Activated naive CD8-positive, alpha-beta T cell (primary cell): ENCODE measurements around the gene TMEM184C.

ENCODE experiments used
- H3K27ac Mint-ChIP-seq: one replicate; pipeline ENCODE4 v1.8.0; 2021; ENCODE audit warnings: mixed read lengths
- H3K27me3 Mint-ChIP-seq: one replicate; pipeline ENCODE4 v1.8.0; 2021; ENCODE audit warnings: mixed read lengths
- H3K36me3 Mint-ChIP-seq: one replicate; pipeline ENCODE4 v1.8.0; 2021; ENCODE audit warnings: mixed read lengths
- H3K4me1 Mint-ChIP-seq: one replicate; pipeline ENCODE4 v1.8.0; 2021; ENCODE audit warnings: low read depth, mixed read lengths
- H3K4me3 Mint-ChIP-seq: one replicate; pipeline ENCODE4 v1.8.0; 2021; ENCODE audit warnings: mild to moderate bottlenecking, mixed read lengths
- H3K9me3 Mint-ChIP-seq: one replicate; pipeline ENCODE4 v1.8.0; 2021; ENCODE audit warnings: low read depth, mixed read lengths

The TMEM184C gene

GRCh38 chr4:147617173-147617840 lies at the start of gene TMEM184C:
Gene TMEM184C, plus strand, starts transcription at chr4:147617397. Its CDS starts 560 bp downstream, at chr4:147617957.
- Mint-ChIP-seq H3K4me3 (peak within 1 kb of the TSS; percentile 95), H3K9me3 (no peaks in the 10 kb centered on the region), H3K27ac (peak within 1 kb of the TSS; percentile 90), H3K4me1 (peaks cover 32% of the 10 kb centered on the region), H3K27me3 (peaks cover 3% of the 10 kb centered on the region), H3K36me3 (peaks cover 7% of the 10 kb centered on the region)

GRCh38 chr4:147570616-147571015 lies 46.6 kb upstream of the TMEM184C start:
- peaks cover 7% of the 10 kb centered on the region for H3K27me3 Mint-ChIP-seq

DNA sequence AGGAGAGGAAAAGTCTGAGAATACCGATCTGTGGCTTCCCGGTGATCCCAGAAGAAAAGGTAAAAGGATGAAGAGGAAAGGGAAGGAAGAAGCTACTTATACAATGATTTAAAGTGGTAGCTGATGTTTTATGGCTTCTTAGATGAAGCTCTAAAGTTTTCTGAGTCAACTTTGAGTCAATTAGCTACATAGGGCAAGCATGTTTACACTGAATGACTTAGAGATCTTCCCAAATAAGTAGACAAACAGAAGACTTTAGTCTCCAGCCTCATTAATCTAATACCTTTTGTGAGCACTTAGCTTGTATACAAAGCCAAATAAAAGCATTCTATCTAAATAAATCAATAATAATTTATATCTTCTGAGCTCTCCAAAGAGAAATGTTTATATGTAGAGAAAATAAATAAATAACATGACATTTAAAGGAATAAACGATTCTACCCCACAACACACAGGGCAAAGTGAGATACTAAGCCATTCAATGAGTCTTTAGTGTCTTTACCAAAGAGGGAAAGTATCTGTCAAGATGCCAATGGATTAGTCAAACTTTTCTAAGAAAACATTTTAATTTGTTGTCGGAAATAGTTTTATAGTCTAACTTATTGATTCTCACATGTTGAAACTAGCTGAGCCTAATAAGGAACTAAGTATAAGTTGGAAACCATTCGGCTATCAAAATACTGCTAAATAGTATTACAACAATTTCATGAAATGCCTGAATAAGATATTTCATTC lies 46.0 kb upstream of the TMEM184C start:
- no peak overlapping the region for H3K4me3 Mint-ChIP-seq
- H3K27me3 Mint-ChIP-seq = peaks cover 8% of the 10 kb centered on the region
- no peak overlapping the region for H3K27ac Mint-ChIP-seq
- H3K36me3 Mint-ChIP-seq = no peaks in the 10 kb centered on the region
- H3K4me1 Mint-ChIP-seq = no peaks in the 10 kb centered on the region
- no peaks in the 10 kb centered on the region for H3K9me3 Mint-ChIP-seq

More at GRCh38 chr4:147570616-147571015, 46.6 kb upstream of the TMEM184C start:
- H3K4me1 Mint-ChIP-seq = no peaks in the 10 kb centered on the region
- H3K4me3 Mint-ChIP-seq = no peak overlapping the region
- H3K27ac Mint-ChIP-seq = no peak overlapping the region
- no peaks in the 10 kb centered on the region for H3K36me3 Mint-ChIP-seq
- no peaks in the 10 kb centered on the region for H3K9me3 Mint-ChIP-seq

- no peaks in the 10 kb centered on the region for H3K4me1 Mint-ChIP-seq
- no peak overlapping the region for H3K27ac Mint-ChIP-seq
- H3K9me3 Mint-ChIP-seq = no peaks in the 10 kb centered on the region
- no peak overlapping the region for H3K4me3 Mint-ChIP-seq
- H3K36me3 Mint-ChIP-seq = no peaks in the 10 kb centered on the region
- H3K27me3 Mint-ChIP-seq = peaks cover 1% of the 10 kb centered on the region
Observed at GRCh38 chr4:147576084-147576483, 41.1 kb upstream of the TMEM184C start.

- Mint-ChIP-seq H3K4me3 (no peak overlapping the region), H3K4me1 (no peaks in the 10 kb centered on the region), H3K27me3 (peaks cover 1% of the 10 kb centered on the region), H3K36me3 (no peaks in the 10 kb centered on the region), H3K27ac (no peak overlapping the region), H3K9me3 (no peaks in the 10 kb centered on the region)
Observed at GRCh38 chr4:147578051-147578476, 39.1 kb upstream of the TMEM184C start.

- Mint-ChIP-seq H3K27me3 (peaks cover 1% of the 10 kb centered on the region), H3K9me3 (no peaks in the 10 kb centered on the region), H3K4me1 (no peaks in the 10 kb centered on the region), H3K36me3 (no peaks in the 10 kb centered on the region), H3K4me3 (no peak overlapping the region), H3K27ac (no peak overlapping the region)
Observed at GRCh38 chr4:147578593-147578992, 38.6 kb upstream of the TMEM184C start.

- Mint-ChIP-seq H3K4me3 (no peak overlapping the region), H3K36me3 (peaks cover 5% of the 10 kb centered on the region), H3K4me1 (no peaks in the 10 kb centered on the region), H3K27ac (no peak overlapping the region), H3K27me3 (peaks cover 4% of the 10 kb centered on the region), H3K9me3 (peaks cover 2% of the 10 kb centered on the region)
Observed at GRCh38 chr4:147580396-147580795, 36.8 kb upstream of the TMEM184C start.

DNA sequence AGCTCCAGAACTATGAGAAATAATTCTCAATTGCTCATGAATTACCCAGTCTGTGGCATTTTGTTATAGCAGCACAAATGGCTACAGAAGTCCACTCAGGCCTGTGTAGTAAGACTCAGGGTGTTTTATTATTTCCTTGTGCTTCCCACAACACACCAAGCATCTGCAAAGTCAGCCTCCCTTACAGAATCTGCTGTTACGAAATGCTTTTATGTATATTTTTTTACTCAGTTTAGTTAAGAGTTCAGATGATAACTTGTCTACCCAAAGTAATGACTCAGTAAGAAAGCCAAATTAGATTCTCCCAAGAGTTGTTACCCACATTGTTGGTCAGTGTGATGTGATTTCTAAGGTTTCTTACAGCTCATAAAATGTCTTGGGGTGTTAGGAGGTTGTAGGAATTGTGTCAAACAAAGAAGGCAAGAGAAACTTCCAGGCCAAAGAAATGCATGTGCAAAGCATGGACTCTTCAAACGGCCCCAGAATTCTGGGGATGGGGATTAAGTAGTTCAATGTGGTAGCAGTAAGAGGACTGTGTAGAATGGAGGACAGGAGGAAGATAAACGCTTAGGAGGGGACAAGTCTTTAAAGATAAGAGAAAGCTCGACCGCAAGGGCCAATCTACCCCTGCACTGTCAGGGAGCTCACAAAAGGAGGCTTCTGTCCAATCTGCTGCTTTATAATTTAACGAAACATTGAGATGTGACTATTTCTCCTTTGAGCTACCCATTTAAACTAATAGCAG lies 35.4 kb upstream of the TMEM184C start:
- H3K4me3 Mint-ChIP-seq = no peak overlapping the region
- H3K27ac Mint-ChIP-seq = no peak overlapping the region

GRCh38 chr4:147582386-147583060 lies 34.7 kb upstream of the TMEM184C start:
- H3K27me3 Mint-ChIP-seq = peaks cover 3% of the 10 kb centered on the region
- peaks cover 5% of the 10 kb centered on the region for H3K9me3 Mint-ChIP-seq
- no peak overlapping the region for H3K4me3 Mint-ChIP-seq
- H3K4me1 Mint-ChIP-seq = no peaks in the 10 kb centered on the region
- H3K36me3 Mint-ChIP-seq = peaks cover 7% of the 10 kb centered on the region
- H3K27ac Mint-ChIP-seq = no peak overlapping the region

More for the DNA sequence above, 35.4 kb upstream of the TMEM184C start:
- Mint-ChIP-seq H3K4me1 (no peaks in the 10 kb centered on the region), H3K9me3 (peaks cover 5% of the 10 kb centered on the region), H3K36me3 (peaks cover 7% of the 10 kb centered on the region), H3K27me3 (peaks cover 3% of the 10 kb centered on the region)

DNA sequence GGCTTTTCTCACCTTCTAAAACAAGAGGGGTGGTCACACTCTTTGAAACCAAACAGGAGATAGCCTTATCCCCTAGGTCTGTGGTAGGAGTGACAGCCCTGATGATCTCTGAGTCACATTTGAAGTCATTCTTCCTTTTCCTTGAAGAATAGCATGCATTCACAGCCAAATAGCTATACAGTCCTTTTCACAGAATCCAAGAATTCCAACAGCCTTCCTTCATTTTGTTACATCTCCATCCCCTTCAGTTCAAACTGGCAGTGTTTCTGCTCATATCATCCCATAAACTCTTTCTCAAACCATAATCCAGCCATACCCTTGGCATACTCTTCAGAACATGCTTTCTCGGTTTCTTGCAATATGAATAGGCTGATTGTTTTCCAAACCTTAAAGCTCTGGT lies 33.3 kb upstream of the TMEM184C start:
- Mint-ChIP-seq H3K4me1 (no peaks in the 10 kb centered on the region), H3K36me3 (peaks cover 7% of the 10 kb centered on the region), H3K27ac (no peak overlapping the region), H3K4me3 (no peak overlapping the region), H3K27me3 (peaks cover 5% of the 10 kb centered on the region), H3K9me3 (peaks cover 5% of the 10 kb centered on the region)

DNA sequence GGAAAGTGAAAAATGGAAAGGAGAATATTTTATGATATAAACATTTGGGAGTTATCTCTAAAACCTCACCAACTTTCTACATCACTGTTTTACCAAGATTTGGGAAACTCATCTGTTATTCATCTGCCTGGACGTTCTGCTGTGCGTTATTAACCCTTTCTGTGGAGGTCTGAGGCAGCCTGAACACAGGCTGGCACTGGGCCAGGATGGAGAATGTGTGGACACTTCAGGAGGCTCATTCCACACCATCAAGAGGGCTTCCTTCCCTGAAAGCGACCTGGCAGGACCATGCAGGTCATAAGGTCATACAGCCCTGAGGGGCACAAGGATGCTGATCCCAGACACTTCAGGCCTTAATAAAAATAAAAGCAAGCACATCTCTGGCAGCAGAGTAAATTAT lies 31.2 kb upstream of the TMEM184C start:
- H3K4me1 Mint-ChIP-seq = peaks cover 2% of the 10 kb centered on the region
- H3K36me3 Mint-ChIP-seq = peaks cover 7% of the 10 kb centered on the region
- peaks cover 5% of the 10 kb centered on the region for H3K27me3 Mint-ChIP-seq
- H3K9me3 Mint-ChIP-seq = peaks cover 5% of the 10 kb centered on the region
- H3K27ac Mint-ChIP-seq = no peak overlapping the region
- no peak overlapping the region for H3K4me3 Mint-ChIP-seq

GRCh38 chr4:147586637-147587036 lies 30.6 kb upstream of the TMEM184C start:
- H3K4me1 Mint-ChIP-seq = peaks cover 2% of the 10 kb centered on the region
- H3K27me3 Mint-ChIP-seq = peaks cover 5% of the 10 kb centered on the region
- H3K36me3 Mint-ChIP-seq = peaks cover 7% of the 10 kb centered on the region
- H3K4me3 Mint-ChIP-seq = no peak overlapping the region
- H3K9me3 Mint-ChIP-seq = peaks cover 5% of the 10 kb centered on the region
- no peak overlapping the region for H3K27ac Mint-ChIP-seq

- peaks cover 5% of the 10 kb centered on the region for H3K27me3 Mint-ChIP-seq
- H3K36me3 Mint-ChIP-seq = peaks cover 7% of the 10 kb centered on the region
- H3K4me3 Mint-ChIP-seq = no peak overlapping the region
- peaks cover 2% of the 10 kb centered on the region for H3K4me1 Mint-ChIP-seq
- peaks cover 5% of the 10 kb centered on the region for H3K9me3 Mint-ChIP-seq
- H3K27ac Mint-ChIP-seq = no peak overlapping the region
Observed at GRCh38 chr4:147587041-147587440, 30.2 kb upstream of the TMEM184C start.

DNA sequence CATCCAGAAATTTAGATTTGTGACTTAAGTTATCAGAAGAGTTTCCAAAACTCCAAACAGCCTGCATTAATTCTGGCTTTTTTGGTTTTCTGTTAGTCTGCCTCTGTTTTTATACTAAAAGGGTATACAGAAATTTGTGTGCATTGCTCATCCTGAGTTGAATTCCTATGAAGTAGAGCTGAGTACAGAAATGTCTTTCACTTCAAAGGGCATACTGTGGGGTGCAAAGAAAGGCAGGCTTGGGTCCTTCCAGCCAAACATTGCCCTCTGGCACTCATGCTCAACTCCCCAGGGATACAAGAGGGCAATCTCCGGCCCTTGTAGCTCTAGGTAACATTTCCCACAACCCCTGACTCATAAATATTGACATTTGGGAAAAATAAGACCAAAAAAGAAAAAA lies 27.6 kb upstream of the TMEM184C start:
- H3K4me1 Mint-ChIP-seq = peaks cover 2% of the 10 kb centered on the region
- H3K36me3 Mint-ChIP-seq = peaks cover 6% of the 10 kb centered on the region
- H3K27ac Mint-ChIP-seq = no peak overlapping the region
- H3K4me3 Mint-ChIP-seq = no peak overlapping the region
- H3K9me3 Mint-ChIP-seq = peaks cover 5% of the 10 kb centered on the region
- peaks cover 3% of the 10 kb centered on the region for H3K27me3 Mint-ChIP-seq
